GF-D8 (cell line): ENCODE data around the gene CAPN6.

Experiments
- DNase-seq: peaks from one replicate; lab custom pipeline; 2025; lab: John Stamatoyannopoulos, UW

CAPN6 gene

GRCh38 chrX:111199505-111199904, 70.8 kb downstream of the CAPN6 start:
- no peak for DNase-seq
